Naive thymus-derived CD8-positive, alpha-beta T cell (primary cell): Measurements from ENCODE around the gene EYA4. TPM values are rescaled to one million over a fixed set of nuclear protein-coding genes. Genes with fewer than 3 reads are reported as not detected.

Experiments
- ATAC-seq, 2 donors: fragments of 150-1000 bp; cut with Tn5 transposase in 1 of 2; sonication (Bioruptor Pico), chemical (Tn5 transposase) in 1 of 2; 1 replicate in 1 of 2; 2 replicates in 1 of 2; pipeline ENCODE4 v1.10.0; 2021; ENCODE audit warnings: mild to moderate bottlenecking in 2 of 2, moderate library complexity in 2 of 2
- POLR2A ChIA-PET: fragments of 350-600 bp; sonication (Branson Sonifier 250); formaldehyde crosslinking; loops from one replicate; lab custom pipeline; 2021; ENCODE audit warnings: antibody characterized with exemption; lab: Charles Lee
- DNase-seq, 10 donors: peaks; one replicate each; pipeline versions ENCODE4 v3.0.0 to v3.0.0-alpha.2; 2020 to 2022
- H3K27ac Mint-ChIP-seq, 10 donors: one replicate each; pipeline ENCODE4 v1.8.0; 2020 to 2022; ENCODE audit warnings: mild to moderate bottlenecking in 10 of 10, mixed read lengths in 10 of 10, moderate library complexity in 4 of 10, inconsistent platforms in 1 of 10
- H3K27me3 Mint-ChIP-seq, 5 donors: one replicate each; pipeline ENCODE4 v1.8.0; 2021 to 2022; ENCODE audit warnings: mixed read lengths in 5 of 5
- H3K36me3 Mint-ChIP-seq, 3 donors: one replicate each; pipeline ENCODE4 v1.8.0; 2020 to 2022; ENCODE audit warnings: mixed read lengths in 3 of 3, mild to moderate bottlenecking in 2 of 3, inconsistent platforms in 1 of 3
- H3K4me1 Mint-ChIP-seq, 4 donors: one replicate each; pipeline ENCODE4 v1.8.0; 2021 to 2022; ENCODE audit warnings: mixed read lengths in 4 of 4
- H3K4me3 Mint-ChIP-seq, 10 donors: one replicate each; pipeline ENCODE4 v1.8.0; 2020 to 2022; ENCODE audit warnings: mild to moderate bottlenecking in 10 of 10, mixed read lengths in 10 of 10, moderate library complexity in 6 of 10, inconsistent platforms in 1 of 10
- H3K9me3 Mint-ChIP-seq, 9 donors: one replicate each; pipeline ENCODE4 v1.8.0; 2020 to 2022; ENCODE audit warnings: mixed read lengths in 9 of 9, mild to moderate bottlenecking in 3 of 9, inconsistent platforms in 1 of 9, moderate library complexity in 1 of 9
- polyA plus RNA-seq, 3 donors: library from polyadenylated mRNA; unstranded; fragments of 300-500 nt; fragmentation: Illumina TruSeq; gene quantifications; one replicate each; pipeline ENCODE4 v1.2.3, GENCODE V29; 2021
- total RNA-seq, 8 experiments: library from RNA in 2 of 8; stranded (reverse) in 2 of 8; gene quantifications; one replicate each; pipeline ENCODE4 v1.2.3 and lab custom pipeline; 2021 to 2026

Gene EYA4, protein sequence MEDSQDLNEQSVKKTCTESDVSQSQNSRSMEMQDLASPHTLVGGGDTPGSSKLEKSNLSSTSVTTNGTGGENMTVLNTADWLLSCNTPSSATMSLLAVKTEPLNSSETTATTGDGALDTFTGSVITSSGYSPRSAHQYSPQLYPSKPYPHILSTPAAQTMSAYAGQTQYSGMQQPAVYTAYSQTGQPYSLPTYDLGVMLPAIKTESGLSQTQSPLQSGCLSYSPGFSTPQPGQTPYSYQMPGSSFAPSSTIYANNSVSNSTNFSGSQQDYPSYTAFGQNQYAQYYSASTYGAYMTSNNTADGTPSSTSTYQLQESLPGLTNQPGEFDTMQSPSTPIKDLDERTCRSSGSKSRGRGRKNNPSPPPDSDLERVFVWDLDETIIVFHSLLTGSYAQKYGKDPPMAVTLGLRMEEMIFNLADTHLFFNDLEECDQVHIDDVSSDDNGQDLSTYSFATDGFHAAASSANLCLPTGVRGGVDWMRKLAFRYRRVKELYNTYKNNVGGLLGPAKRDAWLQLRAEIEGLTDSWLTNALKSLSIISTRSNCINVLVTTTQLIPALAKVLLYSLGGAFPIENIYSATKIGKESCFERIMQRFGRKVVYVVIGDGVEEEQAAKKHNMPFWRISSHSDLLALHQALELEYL
- total RNA-seq (not detected), polyA plus RNA-seq (not detected), total RNA-seq (lab: John Stamatoyannopoulos, UW) (0 to 0.35 (median 0.03) reads per million in 6 experiments)

DNA sequence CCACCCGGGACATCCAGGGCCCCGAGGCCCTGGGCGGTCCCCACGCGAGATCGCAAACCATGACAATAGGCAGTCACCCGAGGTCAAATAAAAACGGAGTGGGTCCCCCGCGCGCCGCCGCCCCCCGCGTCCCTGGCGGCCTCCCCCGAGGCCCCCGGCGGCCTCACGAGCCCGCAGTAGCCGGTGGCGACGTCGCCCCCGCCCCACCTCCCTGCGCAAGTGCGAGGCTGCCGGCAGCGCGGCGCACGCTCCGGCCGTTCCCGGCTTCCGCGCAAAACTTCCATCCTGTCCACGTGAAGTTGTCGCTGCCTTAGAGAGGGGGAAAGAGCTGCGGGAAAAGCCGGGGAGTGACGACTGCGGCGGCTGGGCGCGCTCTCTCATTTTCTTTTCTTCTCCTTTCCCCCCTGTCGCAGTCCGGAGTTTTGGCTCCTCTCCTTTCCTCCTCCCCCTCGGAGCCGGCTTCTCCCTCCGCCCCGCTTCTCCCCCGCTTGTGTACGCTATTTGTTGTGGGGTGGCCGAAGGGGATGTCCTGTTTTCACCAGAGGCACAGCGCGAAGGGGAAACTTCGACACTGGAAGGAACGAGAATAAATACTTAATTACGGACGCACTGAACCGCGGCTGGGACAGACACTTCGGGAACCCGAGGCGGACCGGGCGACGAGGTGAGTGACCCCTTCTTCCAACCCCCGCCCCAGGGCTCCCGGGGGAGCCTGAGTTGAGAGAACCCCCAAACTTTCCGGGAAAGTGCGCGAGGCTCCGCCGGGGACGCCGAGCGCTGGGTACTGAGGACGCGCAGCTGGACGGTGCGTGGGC is at the start of gene EYA4:
TSS of gene EYA4 (plus strand) at position 272 of the 815 bp plus-strand sequence. CDS start 33,424 bp downstream, outside the sequence.
- no peaks in the 10 kb centered on the region for H3K36me3 Mint-ChIP-seq
- ATAC-seq (no peak), DNase-seq (no peak)
- POLR2A ChIA-PET: no interaction called here
- H3K4me1 Mint-ChIP-seq: peaks cover 4 to 23% (median 11%) of the 10 kb centered on the region in 4 donors
- no peaks in the 10 kb centered on the region for H3K9me3 Mint-ChIP-seq
- H3K27me3 Mint-ChIP-seq: peaks cover 27 to 67% (median 31%) of the 10 kb centered on the region in 5 donors
- H3K4me3 Mint-ChIP-seq: peak within 1 kb of the TSS in 7 of 10 donors; percentile 8 to 58 (median 42)
- H3K27ac Mint-ChIP-seq: no peak within 1 kb of the TSS

DNA sequence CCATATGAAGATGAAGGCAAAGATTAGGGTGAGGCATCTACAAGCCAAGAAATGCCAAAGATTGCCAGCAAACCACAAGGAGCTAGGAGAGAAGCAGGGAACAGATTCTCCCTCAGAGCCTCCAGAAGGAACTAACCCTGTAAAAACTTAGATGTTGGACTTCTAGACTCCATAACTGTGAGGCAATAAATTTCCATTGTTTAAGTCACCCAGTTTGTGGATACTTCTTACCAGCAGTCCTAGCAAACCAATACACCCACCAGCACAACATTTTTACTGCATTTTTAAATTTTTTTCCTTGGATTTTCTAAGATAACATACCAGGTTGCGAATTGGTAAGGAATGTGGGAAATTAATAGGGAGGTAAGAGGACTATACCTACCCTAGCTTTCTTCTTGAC is 47.8 kb upstream of the EYA4 start:
- ATAC-seq (no peak), DNase-seq (no peak)
- Mint-ChIP-seq H3K4me1 (no peaks in the 10 kb centered on the region), H3K27ac (no peak overlapping the region), H3K36me3 (no peaks in the 10 kb centered on the region), H3K4me3 (no peak overlapping the region), H3K27me3 (peaks cover 0 to 4% (median 0%) of the 10 kb centered on the region in 5 donors), H3K9me3 (peaks cover 0 to 13% (median 4%) of the 10 kb centered on the region in 9 donors)
- POLR2A ChIA-PET: no interaction called here

DNA sequence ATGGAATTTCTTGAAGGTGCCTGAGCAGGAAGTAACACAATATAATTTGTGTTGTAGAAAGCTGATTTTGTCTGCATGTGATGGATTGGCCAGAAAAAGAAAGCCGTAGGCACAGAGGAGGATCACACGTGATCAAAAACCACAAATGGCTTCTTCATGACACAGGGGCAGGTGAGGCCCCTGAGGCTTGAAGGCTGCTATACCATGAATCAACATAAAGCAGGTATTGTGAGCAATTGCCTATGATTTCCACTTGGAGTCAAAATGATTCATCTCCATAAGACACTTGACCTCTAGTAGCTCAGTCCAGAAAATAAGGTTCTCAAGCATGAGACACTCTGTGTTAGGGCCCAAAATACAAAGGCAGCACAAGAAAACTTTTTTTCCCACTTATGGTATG is 42.4 kb upstream of the EYA4 start:
- Mint-ChIP-seq H3K27me3 (peaks cover 0 to 3% (median 0%) of the 10 kb centered on the region in 5 donors), H3K4me1 (no peaks in the 10 kb centered on the region), H3K36me3 (no peaks in the 10 kb centered on the region), H3K9me3 (peaks cover 0 to 13% (median 3%) of the 10 kb centered on the region in 9 donors), H3K27ac (no peak overlapping the region), H3K4me3 (no peak overlapping the region)
- no peak for ATAC-seq
- POLR2A ChIA-PET: no interaction called here
- no peak for DNase-seq

DNA sequence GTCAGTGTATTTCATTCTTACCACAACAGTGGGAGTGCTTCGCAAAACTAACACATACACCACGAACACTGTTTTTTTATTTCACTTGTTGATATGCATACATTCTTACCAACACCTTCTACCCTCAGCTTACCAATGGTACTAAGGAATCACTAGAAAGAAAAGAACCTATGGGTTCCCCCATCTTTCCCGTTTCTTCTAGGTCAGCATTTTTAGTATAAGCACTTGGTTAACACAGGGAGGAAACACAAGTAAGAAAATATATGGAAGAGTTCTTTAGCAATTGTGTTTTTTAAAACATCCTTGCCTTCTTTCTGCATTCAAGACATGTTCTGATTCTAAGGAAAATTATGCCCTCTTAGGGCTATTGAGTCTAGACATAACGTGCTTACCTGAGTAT is 39.9 kb upstream of the EYA4 start:
- POLR2A ChIA-PET: no interaction called here
- Mint-ChIP-seq H3K4me1 (no peaks in the 10 kb centered on the region), H3K27ac (no peak overlapping the region), H3K9me3 (peaks cover 0 to under 1% (median 0%) of the 10 kb centered on the region in 9 donors), H3K36me3 (no peaks in the 10 kb centered on the region), H3K4me3 (no peak overlapping the region), H3K27me3 (peaks cover 0 to 6% (median 0%) of the 10 kb centered on the region in 5 donors)
- DNase-seq (no peak), ATAC-seq (no peak)

DNA sequence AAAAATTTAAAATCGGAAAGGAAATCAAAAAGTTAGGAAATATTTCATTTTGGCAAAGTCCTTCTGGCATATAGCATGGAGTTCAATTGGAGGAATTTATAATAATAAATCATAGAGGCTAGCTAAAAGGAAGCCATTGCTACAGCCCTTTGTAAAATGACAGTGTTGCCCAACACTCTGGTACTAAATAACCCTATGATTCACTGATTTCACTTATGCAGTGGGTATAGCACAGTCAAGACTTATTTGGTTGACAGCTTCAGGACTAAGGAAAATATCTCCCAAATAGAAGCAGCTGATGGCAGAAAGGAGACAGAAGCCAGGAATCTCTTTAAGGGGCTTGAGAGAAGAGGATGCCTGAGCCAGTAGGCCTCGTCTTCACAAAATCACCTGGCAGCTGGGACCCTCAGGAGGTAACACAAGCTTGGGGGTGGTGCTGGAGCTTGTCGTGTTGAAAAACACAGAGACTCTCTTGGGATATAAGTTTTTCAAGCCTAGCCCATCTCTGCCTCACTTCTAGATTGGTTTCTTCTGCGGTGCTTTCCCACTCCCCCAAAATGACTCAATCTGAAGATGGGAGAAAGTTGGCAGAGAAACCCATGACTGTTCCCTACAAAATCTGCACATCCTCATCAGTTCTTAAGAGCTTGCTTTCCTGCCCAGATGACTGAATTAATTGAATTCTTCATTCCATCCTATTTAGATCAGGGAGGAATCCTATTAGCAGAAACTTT is 38.4 kb upstream of the EYA4 start:
- DNase-seq (no peak), ATAC-seq (no peak)
- no peak overlapping the region for H3K27ac Mint-ChIP-seq
- no peaks in the 10 kb centered on the region for H3K9me3 Mint-ChIP-seq
- no peaks in the 10 kb centered on the region for H3K36me3 Mint-ChIP-seq
- no peaks in the 10 kb centered on the region for H3K4me1 Mint-ChIP-seq
- no peak overlapping the region for H3K4me3 Mint-ChIP-seq
- peaks cover 0 to 6% (median 0%) of the 10 kb centered on the region in 5 donors for H3K27me3 Mint-ChIP-seq
- POLR2A ChIA-PET: no interaction called here

DNA sequence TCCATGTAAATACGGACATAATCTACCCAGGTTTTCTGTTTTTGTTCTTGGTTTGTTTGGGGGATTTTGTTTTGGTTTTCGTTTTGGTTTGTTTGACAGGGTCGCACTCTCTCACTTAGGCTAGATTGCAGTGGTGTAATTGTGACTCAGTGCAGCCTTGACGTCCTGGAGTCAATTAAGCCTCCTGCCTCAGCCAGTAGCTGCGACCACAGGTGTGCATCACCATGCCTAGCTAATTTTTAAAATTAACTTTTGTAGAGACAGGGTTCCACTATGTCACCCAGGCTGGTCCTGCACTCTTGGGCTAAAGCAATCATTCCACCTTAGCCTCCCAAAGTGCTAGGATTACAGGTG is 37.8 kb upstream of the EYA4 start:
- no peaks in the 10 kb centered on the region for H3K9me3 Mint-ChIP-seq
- ATAC-seq: no peak
- H3K27ac Mint-ChIP-seq: peak overlapping the region in 1 of 10 donors; percentile 21
- no peak overlapping the region for H3K4me3 Mint-ChIP-seq
- no peak for DNase-seq
- H3K36me3 Mint-ChIP-seq: no peaks in the 10 kb centered on the region
- peaks cover 0 to 6% (median 0%) of the 10 kb centered on the region in 5 donors for H3K27me3 Mint-ChIP-seq
- POLR2A ChIA-PET: no interaction called here
- no peaks in the 10 kb centered on the region for H3K4me1 Mint-ChIP-seq

DNA sequence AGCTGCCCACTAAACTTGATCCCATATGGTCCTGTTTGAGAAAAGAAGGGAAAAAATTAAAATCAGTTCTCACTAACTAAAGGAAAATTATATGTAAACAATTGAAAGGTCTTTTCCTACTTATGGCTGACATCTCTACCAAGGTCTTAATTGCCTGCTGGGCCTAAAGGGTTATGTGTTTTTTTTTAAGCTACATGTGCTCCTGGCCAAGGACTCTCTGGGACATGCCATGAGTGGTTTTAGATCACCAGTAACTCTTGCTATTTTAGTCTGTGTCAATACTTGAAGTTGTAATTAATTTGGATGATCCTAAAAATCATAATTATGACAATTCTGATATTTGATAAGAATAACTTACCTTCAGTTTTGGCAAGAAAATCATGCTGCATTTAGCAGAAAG is 35.9 kb upstream of the EYA4 start:
- ATAC-seq (no peak), DNase-seq (no peak)
- H3K36me3 Mint-ChIP-seq: peaks cover 0 to 3% (median 0%) of the 10 kb centered on the region in 3 donors
- peaks cover 0 to 6% (median 0%) of the 10 kb centered on the region in 9 donors for H3K9me3 Mint-ChIP-seq
- no peak overlapping the region for H3K27ac Mint-ChIP-seq
- POLR2A ChIA-PET: no interaction called here
- H3K4me3 Mint-ChIP-seq: no peak overlapping the region
- no peaks in the 10 kb centered on the region for H3K4me1 Mint-ChIP-seq
- peaks cover 0 to 3% (median 2%) of the 10 kb centered on the region in 5 donors for H3K27me3 Mint-ChIP-seq

DNA sequence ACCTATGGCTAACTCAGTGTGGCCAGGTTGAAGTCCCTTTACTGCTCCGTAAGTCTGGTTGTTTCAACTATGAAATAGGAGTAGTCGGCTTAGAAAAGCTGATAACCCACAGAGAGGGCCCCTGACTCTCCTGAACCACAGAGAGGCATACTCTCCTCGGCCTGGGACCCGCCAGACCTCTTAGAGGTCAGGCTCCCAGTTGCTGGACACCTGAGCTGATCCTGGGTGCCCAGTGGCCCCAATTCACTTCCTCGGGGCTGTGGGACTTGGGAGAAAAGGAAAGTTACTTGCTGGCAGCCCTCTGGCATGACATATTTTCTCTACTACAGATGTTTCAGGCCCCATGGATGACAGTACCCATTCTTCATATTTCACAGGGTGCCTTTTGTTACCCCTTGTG is 34.2 kb upstream of the EYA4 start:
- DNase-seq (no peak), ATAC-seq (no peak)
- peaks cover 0 to 6% (median 0%) of the 10 kb centered on the region in 3 donors for H3K36me3 Mint-ChIP-seq
- H3K27ac Mint-ChIP-seq: no peak overlapping the region
- H3K9me3 Mint-ChIP-seq: peaks cover 0 to 6% (median 0%) of the 10 kb centered on the region in 9 donors
- no peaks in the 10 kb centered on the region for H3K4me1 Mint-ChIP-seq
- H3K27me3 Mint-ChIP-seq: peaks cover 0 to 8% (median 6%) of the 10 kb centered on the region in 5 donors
- POLR2A ChIA-PET: no interaction called here
- H3K4me3 Mint-ChIP-seq: no peak overlapping the region

DNA sequence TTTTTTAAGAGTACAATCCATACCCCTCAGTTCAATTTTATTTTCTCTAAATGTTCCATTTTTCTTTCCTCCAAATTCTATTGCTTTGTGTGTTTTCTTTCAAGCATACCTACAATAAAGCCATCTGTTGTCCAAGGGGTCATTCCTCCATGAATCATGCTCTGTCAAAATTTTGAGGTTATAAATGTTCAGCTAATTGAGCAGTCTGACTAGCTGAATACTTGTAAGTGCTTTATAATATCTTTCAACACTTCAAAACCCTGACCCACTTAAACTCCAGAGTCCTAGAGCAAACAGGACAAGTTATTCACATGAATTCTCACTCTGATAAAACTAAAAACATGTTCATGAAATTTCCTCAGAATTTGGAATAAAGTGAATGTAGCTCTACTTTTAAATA is 33.4 kb upstream of the EYA4 start:
- Mint-ChIP-seq H3K4me1 (no peaks in the 10 kb centered on the region), H3K4me3 (no peak overlapping the region), H3K36me3 (peaks cover 0 to 6% (median 0%) of the 10 kb centered on the region in 3 donors), H3K9me3 (peaks cover 0 to 6% (median 0%) of the 10 kb centered on the region in 9 donors), H3K27me3 (peaks cover 0 to 8% (median 4%) of the 10 kb centered on the region in 5 donors), H3K27ac (no peak overlapping the region)
- DNase-seq (no peak), ATAC-seq (no peak)
- POLR2A ChIA-PET: no interaction called here

DNA sequence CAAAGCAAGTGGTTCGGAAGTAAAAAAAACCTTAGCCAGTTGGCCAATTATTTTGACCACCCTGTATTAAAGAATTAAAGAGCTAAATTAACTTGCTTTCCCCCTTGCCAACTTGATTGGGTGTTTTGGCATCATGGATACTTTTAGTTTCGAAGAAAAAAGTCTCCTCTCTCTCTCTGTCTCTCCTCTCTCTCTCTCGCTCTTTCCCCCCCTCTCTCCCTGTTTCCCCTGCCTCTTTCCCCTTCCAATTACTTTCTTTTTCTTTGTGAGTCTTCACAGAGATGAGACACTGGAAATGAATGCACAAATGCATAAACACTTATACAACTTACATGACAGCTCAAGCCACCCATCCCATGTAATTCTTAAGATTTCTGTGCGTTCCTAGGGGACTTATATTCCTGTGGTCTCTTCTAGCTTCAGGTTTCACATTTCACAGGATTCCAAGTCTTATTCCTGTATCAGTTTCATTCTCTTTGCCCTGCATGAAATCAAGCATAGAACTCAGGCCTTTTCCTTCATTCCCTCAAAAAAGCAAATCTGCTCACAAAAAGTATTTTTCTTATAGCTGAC is 32.9 kb upstream of the EYA4 start:
- POLR2A ChIA-PET: no interaction called here
- Mint-ChIP-seq H3K4me3 (no peak overlapping the region), H3K27ac (no peak overlapping the region), H3K27me3 (peaks cover 0 to 8% (median 4%) of the 10 kb centered on the region in 5 donors), H3K36me3 (peaks cover 0 to 6% (median 0%) of the 10 kb centered on the region in 3 donors), H3K9me3 (peaks cover 0 to 6% (median 0%) of the 10 kb centered on the region in 9 donors), H3K4me1 (no peaks in the 10 kb centered on the region)
- no peak for DNase-seq
- no peak for ATAC-seq

DNA sequence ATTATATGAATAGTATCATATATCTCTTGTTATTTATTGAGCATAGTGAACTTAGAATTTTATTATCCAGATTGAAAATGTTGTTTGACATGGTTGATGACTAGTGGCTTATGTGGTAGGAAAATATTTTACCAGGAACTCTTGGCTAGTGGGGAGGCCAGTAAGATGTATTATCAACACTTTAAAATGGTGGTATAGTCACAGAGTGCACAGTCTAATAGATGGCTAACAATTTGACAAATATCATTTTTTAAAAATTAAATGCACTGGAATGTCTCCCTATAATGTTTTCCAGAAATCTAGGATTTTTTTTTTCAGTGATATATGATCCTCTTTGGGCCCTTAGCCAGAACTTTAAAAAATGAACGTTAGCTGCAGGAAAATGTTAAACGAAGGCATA is 26.9 kb upstream of the EYA4 start:
- H3K4me1 Mint-ChIP-seq: no peaks in the 10 kb centered on the region
- peaks cover under 1 to 8% (median 4%) of the 10 kb centered on the region in 5 donors for H3K27me3 Mint-ChIP-seq
- POLR2A ChIA-PET: no interaction called here
- H3K36me3 Mint-ChIP-seq: peaks cover 0 to 6% (median 0%) of the 10 kb centered on the region in 3 donors
- H3K9me3 Mint-ChIP-seq: peaks cover 0 to 20% (median 4%) of the 10 kb centered on the region in 9 donors
- DNase-seq: no peak
- no peak overlapping the region for H3K4me3 Mint-ChIP-seq
- ATAC-seq: no peak
- no peak overlapping the region for H3K27ac Mint-ChIP-seq

DNA sequence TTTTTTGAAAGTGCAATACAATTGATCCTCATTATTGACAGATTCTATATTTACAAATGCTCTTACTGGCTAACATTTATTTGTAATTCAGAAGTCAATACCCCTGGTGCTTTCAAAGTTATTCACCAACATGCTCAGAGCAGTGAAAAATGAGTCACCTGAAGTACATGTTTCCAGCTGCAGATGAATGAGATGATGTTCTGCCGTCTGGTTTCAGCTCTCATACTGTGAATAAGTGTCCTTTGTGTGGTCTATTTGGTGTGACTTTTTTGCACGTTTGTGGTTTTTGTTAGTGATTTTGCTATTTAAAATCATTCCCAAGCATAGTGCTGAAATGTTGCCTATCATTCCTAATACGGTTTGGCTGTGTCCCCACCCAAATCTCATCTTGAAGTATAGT is 22.3 kb upstream of the EYA4 start:
- no peaks in the 10 kb centered on the region for H3K36me3 Mint-ChIP-seq
- peaks cover 0 to 33% (median 3%) of the 10 kb centered on the region in 9 donors for H3K9me3 Mint-ChIP-seq
- peaks cover 0 to 3% (median 0%) of the 10 kb centered on the region in 5 donors for H3K27me3 Mint-ChIP-seq
- no peak for DNase-seq
- H3K4me3 Mint-ChIP-seq: no peak overlapping the region
- no peak for ATAC-seq
- H3K27ac Mint-ChIP-seq: no peak overlapping the region
- POLR2A ChIA-PET: no interaction called here
- no peaks in the 10 kb centered on the region for H3K4me1 Mint-ChIP-seq
